Measurements from ENCODE around the gene ADCYAP1R1.

The ADCYAP1R1 gene

GRCh38 chr7:31119249-31119648, 67.1 kb downstream of the ADCYAP1R1 start:
- DNase-seq (ENCODE audit: low read depth): no peak
- no peak overlapping the region for H3K4me3 ChIP-seq (ENCODE audit: low read depth, low read length)
- no peak for TF ChIP-seq CTCF (IDR thresholded peaks at IDR 0.05; ENCODE audit: insufficient read depth, low read depth, low read length, missing control alignments)

- no peak overlapping the region for H3K4me3 ChIP-seq (ENCODE audit: low read depth, low read length)
- TF ChIP-seq CTCF (IDR thresholded peaks at IDR 0.05; ENCODE audit: insufficient read depth, low read depth, low read length, missing control alignments): no peak
- DNase-seq (ENCODE audit: low read depth): no peak
These were observed 68.8 kb downstream of the ADCYAP1R1 start for GRCh38 chr7:31120800-31121513.

GRCh38 chr7:31121601-31122000, 69.5 kb downstream of the ADCYAP1R1 start:
- no peak for DNase-seq (ENCODE audit: low read depth)
- TF ChIP-seq CTCF (IDR thresholded peaks at IDR 0.05; ENCODE audit: insufficient read depth, low read depth, low read length, missing control alignments): no peak
- no peak overlapping the region for H3K4me3 ChIP-seq (ENCODE audit: low read depth, low read length)

GRCh38 chr7:31122649-31123058, 70.5 kb downstream of the ADCYAP1R1 start:
- peak; percentile 69 for DNase-seq (ENCODE audit: low read depth)
- peak; percentile 71 for TF ChIP-seq CTCF (IDR thresholded peaks at IDR 0.05; ENCODE audit: insufficient read depth, low read depth, low read length, missing control alignments)
- no peak overlapping the region for H3K4me3 ChIP-seq (ENCODE audit: low read depth, low read length)

- no peak overlapping the region for H3K4me3 ChIP-seq (ENCODE audit: low read depth, low read length)
- no peak for DNase-seq (ENCODE audit: low read depth)
- no peak for TF ChIP-seq CTCF (IDR thresholded peaks at IDR 0.05; ENCODE audit: insufficient read depth, low read depth, low read length, missing control alignments)
These were observed 71.2 kb downstream of the ADCYAP1R1 start for GRCh38 chr7:31123321-31123720.

GRCh38 chr7:31123726-31124125, 71.6 kb downstream of the ADCYAP1R1 start:
- H3K4me3 ChIP-seq (ENCODE audit: low read depth, low read length): no peak overlapping the region
- TF ChIP-seq CTCF (IDR thresholded peaks at IDR 0.05; ENCODE audit: insufficient read depth, low read depth, low read length, missing control alignments): no peak
- DNase-seq (ENCODE audit: low read depth): no peak

- H3K4me3 ChIP-seq (ENCODE audit: low read depth, low read length): no peak overlapping the region
- DNase-seq (ENCODE audit: low read depth): no peak
- TF ChIP-seq CTCF (IDR thresholded peaks at IDR 0.05; ENCODE audit: insufficient read depth, low read depth, low read length, missing control alignments): no peak
These were observed 73.1 kb downstream of the ADCYAP1R1 start for GRCh38 chr7:31125171-31125570.

All from GM12865 (cell line).